Lung (tissue), 12 donors: ENCODE results near the gene TMEM164. TPM values are rescaled to one million over a fixed set of nuclear protein-coding genes. Genes with fewer than 3 reads are reported as not detected.

Experiments used
- ATAC-seq: fragments of 200-7000 bp; cut with Tn5 transposase; one replicate; pipeline ENCODE4 v1.9.1; 2020; ENCODE audit warnings: moderate number of reproducible peaks; ENCODE audit not compliant: insufficient read depth, low FRiP score
- DNase-seq, 3 donors: peaks; one replicate each; pipeline ENCODE4 v3.0.0-alpha.2; 2013 to 2017
- H3K27ac ChIP-seq, 2 donors: one replicate each; pipeline ENCODE4 v1.5.1; 2013; ENCODE audit warnings: mild to moderate bottlenecking in 2 of 2, moderate library complexity in 2 of 2, control low read depth in 1 of 2, inconsistent platforms in 1 of 2, low read depth in 1 of 2, low read length in 1 of 2
- H3K27me3 ChIP-seq, 3 donors: one replicate each; pipeline ENCODE4 v1.5.1; 2013; ENCODE audit warnings: low read length in 2 of 3; ENCODE audit not compliant: control insufficient read depth in 3 of 3, insufficient read depth in 3 of 3
- H3K36me3 ChIP-seq, 4 donors: one replicate each; pipeline ENCODE4 v1.5.1; 2013; ENCODE audit warnings: low read length in 4 of 4, mild to moderate bottlenecking in 1 of 4, moderate library complexity in 1 of 4; ENCODE audit not compliant: control insufficient read depth in 4 of 4, insufficient read depth in 4 of 4
- H3K4me1 ChIP-seq, 5 donors: one replicate each; pipeline ENCODE4 v1.5.1; 2013; ENCODE audit warnings: low read length in 5 of 5, mild to moderate bottlenecking in 2 of 5, moderate library complexity in 1 of 5; ENCODE audit not compliant: control insufficient read depth in 5 of 5, insufficient read depth in 5 of 5
- H3K4me3 ChIP-seq: one replicate; pipeline ENCODE4 v1.5.1; 2013; ENCODE audit warnings: mild to moderate bottlenecking, control low read depth, moderate library complexity
- H3K9ac ChIP-seq, 2 donors: one replicate each; pipeline ENCODE4 v1.5.1; 2013; ENCODE audit warnings: low read length in 2 of 2, control low read depth in 1 of 2; ENCODE audit not compliant: insufficient read depth in 1 of 2
- H3K9me3 ChIP-seq, 4 donors: one replicate each; pipeline ENCODE4 v1.5.1; 2013; ENCODE audit warnings: low read length in 3 of 4, mild to moderate bottlenecking in 1 of 4, moderate library complexity in 1 of 4; ENCODE audit not compliant: control insufficient read depth in 4 of 4, insufficient read depth in 3 of 4
- WGBS, 2 donors: extraction: QIAGEN DNeasy Blood & Tissue Kit; methylation state at CpG; one replicate each; pipeline ENCODE4 v1.1.7; 2013; 5-methylcytosine and 5-hydroxymethylcytosine counted together
- polyA plus RNA-seq, 2 donors: library from polyadenylated mRNA; stranded (reverse); fragments of 200-250 nt; gene quantifications; one replicate each; pipeline ENCODE4 v1.2.1, GENCODE V29; 2013
- total RNA-seq, 2 donors: library from RNA; depleted of rRNA in 1 of 2; stranded (reverse); fragments of >200 nt in 1 of 2; gene quantifications; one replicate each; pipeline ENCODE4 v1.2.1, GENCODE V29; 2014 to 2021
- TF ChIP-seq, protein P1 (sequence below): IDR thresholded peaks from 2 replicates; pipeline ENCODE4 v1.5.1; 2012; ENCODE audit warnings: mild to moderate bottlenecking; ENCODE audit errors: control extremely low read depth, extremely low read depth
- donor health status: control.
- donor health status: control.
- donor health status: Bipolar disorder and iron deficiency.
- donor health status: healthy.
- donor health status: DM: yes; HTN: yes; CAD: no.

Gene TMEM164
- total and polyA plus RNA-seq, 4 donors = 22.4 to 87.0 (median 38.0) TPM

GRCh38 chrX:110008011-110008635 is 5.2 kb downstream of the TMEM164 start:
- WGBS, 2 donors = 88 to 89% methylated on average over 3 of the region's 3 CpGs
- peaks cover 0 to 11% (median 5%) of the 10 kb centered on the region in 5 donors for H3K4me1 ChIP-seq
- DNase-seq (no peak), ATAC-seq (no peak)
- TF ChIP-seq, protein P1, sequence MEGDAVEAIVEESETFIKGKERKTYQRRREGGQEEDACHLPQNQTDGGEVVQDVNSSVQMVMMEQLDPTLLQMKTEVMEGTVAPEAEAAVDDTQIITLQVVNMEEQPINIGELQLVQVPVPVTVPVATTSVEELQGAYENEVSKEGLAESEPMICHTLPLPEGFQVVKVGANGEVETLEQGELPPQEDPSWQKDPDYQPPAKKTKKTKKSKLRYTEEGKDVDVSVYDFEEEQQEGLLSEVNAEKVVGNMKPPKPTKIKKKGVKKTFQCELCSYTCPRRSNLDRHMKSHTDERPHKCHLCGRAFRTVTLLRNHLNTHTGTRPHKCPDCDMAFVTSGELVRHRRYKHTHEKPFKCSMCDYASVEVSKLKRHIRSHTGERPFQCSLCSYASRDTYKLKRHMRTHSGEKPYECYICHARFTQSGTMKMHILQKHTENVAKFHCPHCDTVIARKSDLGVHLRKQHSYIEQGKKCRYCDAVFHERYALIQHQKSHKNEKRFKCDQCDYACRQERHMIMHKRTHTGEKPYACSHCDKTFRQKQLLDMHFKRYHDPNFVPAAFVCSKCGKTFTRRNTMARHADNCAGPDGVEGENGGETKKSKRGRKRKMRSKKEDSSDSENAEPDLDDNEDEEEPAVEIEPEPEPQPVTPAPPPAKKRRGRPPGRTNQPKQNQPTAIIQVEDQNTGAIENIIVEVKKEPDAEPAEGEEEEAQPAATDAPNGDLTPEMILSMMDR = no peak
- no peaks in the 10 kb centered on the region for H3K36me3 ChIP-seq
- no peak overlapping the region for H3K27ac ChIP-seq
- peaks cover 0 to 2% (median 0%) of the 10 kb centered on the region in 4 donors for H3K9me3 ChIP-seq
- peaks cover 0 to 33% (median 6%) of the 10 kb centered on the region in 3 donors for H3K27me3 ChIP-seq
- no peak overlapping the region for H3K9ac ChIP-seq
- no peak overlapping the region for H3K4me3 ChIP-seq

DNA sequence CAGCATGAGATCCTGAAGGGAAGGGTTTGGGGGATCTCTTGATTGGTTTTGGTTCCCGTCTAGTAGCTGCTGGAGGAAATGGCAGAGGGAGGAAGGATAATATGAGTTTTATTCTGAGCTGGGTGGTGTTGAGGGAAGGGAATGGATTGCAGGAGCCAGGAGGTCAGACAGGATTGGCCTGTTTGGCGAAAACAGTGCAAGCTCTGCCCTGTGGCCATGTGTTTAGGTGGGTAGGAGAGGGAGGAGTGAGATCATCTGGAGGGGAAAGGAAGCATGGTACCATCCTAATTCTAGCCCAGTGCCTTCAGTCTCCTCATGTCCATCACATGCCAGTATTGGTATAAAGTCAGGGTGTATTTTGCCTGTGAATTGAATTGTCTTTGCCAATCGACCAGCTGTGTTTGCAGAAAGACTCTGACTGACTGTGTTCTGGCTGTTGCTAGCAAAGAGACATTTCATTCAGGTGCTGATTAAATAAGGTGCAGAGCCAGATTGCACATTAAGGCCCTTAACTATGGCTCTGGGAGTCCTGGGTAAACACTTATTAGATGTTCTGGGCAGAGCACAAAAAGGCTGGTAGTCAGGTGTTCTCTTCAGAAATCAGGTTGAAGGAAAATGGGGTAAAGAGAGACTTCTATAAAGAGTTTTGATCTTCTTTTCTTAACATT is 10.0 kb downstream of the TMEM164 start:
- ATAC-seq (no peak), DNase-seq (peak in 2 of 3 donors; percentile 27 to 58)
- Histone ChIP-seq H3K4me1 (peaks cover 0 to 7% (median 6%) of the 10 kb centered on the region in 5 donors), H3K9ac (no peak overlapping the region), H3K9me3 (no peaks in the 10 kb centered on the region), H3K27ac (peak overlapping the region in 1 of 2 donors; percentile 26), H3K4me3 (no peak overlapping the region), H3K27me3 (peaks cover 0 to 20% (median 9%) of the 10 kb centered on the region in 3 donors), H3K36me3 (no peaks in the 10 kb centered on the region)
- WGBS, 2 donors = 52 to 75% methylated on average over 3 of the region's 3 CpGs
- TF ChIP-seq, protein P1 = no peak

GRCh38 chrX:110013968-110014367 is 11.1 kb downstream of the TMEM164 start:
- 71 to 92% methylated on average over 4 of the region's 4 CpGs for WGBS, 2 donors
- no peaks in the 10 kb centered on the region for H3K9me3 ChIP-seq
- H3K27ac ChIP-seq = no peak overlapping the region
- H3K4me3 ChIP-seq = no peak overlapping the region
- H3K4me1 ChIP-seq = peaks cover 0 to 7% (median 6%) of the 10 kb centered on the region in 5 donors
- TF ChIP-seq, protein P1 = no peak
- H3K27me3 ChIP-seq = peaks cover 0 to 17% (median 9%) of the 10 kb centered on the region in 3 donors
- H3K9ac ChIP-seq = no peak overlapping the region
- DNase-seq = no peak
- ATAC-seq = no peak
- H3K36me3 ChIP-seq = no peaks in the 10 kb centered on the region
